ENCODE results near the gene TK1.
A peak's percentile ranks its signal among the peaks of the same experiment; 100 is the strongest.

Gene TK1

GRCh38 chr17:78125976-78126894 is 60.6 kb downstream of the TK1 start:
- Histone ChIP-seq H3K36me3 (ENCODE audit: insufficient read depth, low read length) (peaks cover 17% of the 10 kb centered on the region), H2AFZ (ENCODE audit: low read depth, low read length) (no peak overlapping the region), H3K79me2 (ENCODE audit: insufficient read depth, low read length) (peaks cover 6% of the 10 kb centered on the region), H3K9me3 (ENCODE audit: insufficient read depth, low read length, severe bottlenecking) (no peaks in the 10 kb centered on the region), H3K4me3 (ENCODE audit: low read depth in 1 of 2, low read length in 2 of 2) (no peak overlapping the region), H3K9ac (ENCODE audit: low read depth, low read length) (no peak overlapping the region; the same call in 1 of the 2 replicates), H4K20me1 (ENCODE audit: insufficient read depth, low read length) (no peaks in the 10 kb centered on the region), H3K27ac (ENCODE audit: low read length) (no peak overlapping the region), H3K4me1 (ENCODE audit: insufficient read depth, low read length) (peaks cover 74% of the 10 kb centered on the region), H3K4me2 (ENCODE audit: insufficient read depth, low read length) (peak overlapping the region; percentile 94), H3K27me3 (ENCODE audit: insufficient read depth, low read length, poor library complexity) (no peaks in the 10 kb centered on the region)
- ATAC-seq (ENCODE audit: insufficient read depth, low read depth) (no peak), DNase-seq (no peak)
- no peak for TF ChIP-seq EZH2 (IDR thresholded peaks at IDR 0.05; ENCODE audit: borderline replicate concordance, low read depth, low read length, severe bottlenecking)
- TF ChIP-seq CTCF (IDR thresholded peaks at IDR 0.05; ENCODE audit: borderline replicate concordance, extremely low read depth, low read length, poor library complexity, severe bottlenecking) = no peak

- Histone ChIP-seq H3K9ac (ENCODE audit: low read depth, low read length) (no peak overlapping the region), H3K79me2 (ENCODE audit: insufficient read depth, low read length) (no peaks in the 10 kb centered on the region), H4K20me1 (ENCODE audit: insufficient read depth, low read length) (no peaks in the 10 kb centered on the region), H3K4me3 (ENCODE audit: low read depth in 1 of 2, low read length in 2 of 2) (no peak overlapping the region), H3K4me2 (ENCODE audit: insufficient read depth, low read length) (no peak overlapping the region), H2AFZ (ENCODE audit: low read depth, low read length) (no peak overlapping the region), H3K27ac (ENCODE audit: low read length) (peak overlapping the region; percentile 26; the same call in 1 of the 2 replicates), H3K4me1 (ENCODE audit: insufficient read depth, low read length) (peaks cover 74% of the 10 kb centered on the region), H3K9me3 (ENCODE audit: insufficient read depth, low read length, severe bottlenecking) (no peaks in the 10 kb centered on the region), H3K27me3 (ENCODE audit: insufficient read depth, low read length, poor library complexity) (no peaks in the 10 kb centered on the region), H3K36me3 (ENCODE audit: insufficient read depth, low read length) (peaks cover 17% of the 10 kb centered on the region)
- TF ChIP-seq EZH2 (IDR thresholded peaks at IDR 0.05; ENCODE audit: borderline replicate concordance, low read depth, low read length, severe bottlenecking) (no peak), CTCF (IDR thresholded peaks at IDR 0.05; ENCODE audit: borderline replicate concordance, extremely low read depth, low read length, poor library complexity, severe bottlenecking) (no peak)
- ATAC-seq (ENCODE audit: insufficient read depth, low read depth) (no peak), DNase-seq (no peak)
Measured at GRCh38 chr17:78125138-78125913, 61.5 kb downstream of the TK1 start.

GRCh38 chr17:78124836-78125137 is 62.1 kb downstream of the TK1 start:
- H3K4me3 ChIP-seq (ENCODE audit: low read depth in 1 of 2, low read length in 2 of 2) = no peak overlapping the region
- no peaks in the 10 kb centered on the region for H3K27me3 ChIP-seq (ENCODE audit: insufficient read depth, low read length, poor library complexity)
- H3K9ac ChIP-seq (ENCODE audit: low read depth, low read length) = no peak overlapping the region
- no peak for DNase-seq
- H3K27ac ChIP-seq (ENCODE audit: low read length) = no peak overlapping the region
- H3K4me2 ChIP-seq (ENCODE audit: insufficient read depth, low read length) = no peak overlapping the region
- H3K9me3 ChIP-seq (ENCODE audit: insufficient read depth, low read length, severe bottlenecking) = no peaks in the 10 kb centered on the region
- no peak for TF ChIP-seq CTCF (IDR thresholded peaks at IDR 0.05; ENCODE audit: borderline replicate concordance, extremely low read depth, low read length, poor library complexity, severe bottlenecking)
- TF ChIP-seq EZH2 (IDR thresholded peaks at IDR 0.05; ENCODE audit: borderline replicate concordance, low read depth, low read length, severe bottlenecking) = no peak
- H3K79me2 ChIP-seq (ENCODE audit: insufficient read depth, low read length) = no peaks in the 10 kb centered on the region
- H4K20me1 ChIP-seq (ENCODE audit: insufficient read depth, low read length) = no peaks in the 10 kb centered on the region
- H3K36me3 ChIP-seq (ENCODE audit: insufficient read depth, low read length) = peaks cover 17% of the 10 kb centered on the region
- ATAC-seq (ENCODE audit: insufficient read depth, low read depth) = no peak
- no peak overlapping the region for H2AFZ ChIP-seq (ENCODE audit: low read depth, low read length)
- H3K4me1 ChIP-seq (ENCODE audit: insufficient read depth, low read length) = peaks cover 68% of the 10 kb centered on the region

All from DND-41 (cell line).